Mucosa of descending colon (tissue), 3 donors: Measurements from ENCODE around the gene CLEC11A. TPM values are rescaled to one million over a fixed set of nuclear protein-coding genes. Genes with fewer than 3 reads are reported as not detected.
A peak's percentile ranks its signal among the peaks of the same experiment; 100 is the strongest.

Experiments used
- ATAC-seq: fragments of 200-7000 bp; cut with Tn5 transposase; one replicate; pipeline ENCODE4 v1.9.1; 2020; ENCODE audit warnings: mild to moderate bottlenecking, moderate library complexity
- DNase-seq, 3 donors: peaks; one replicate each; pipeline ENCODE4 v3.0.0-alpha.2; 2020
- H3K36me3 ChIP-seq: fragments of 200-600 bp; one replicate; pipeline ENCODE4 v1.8.0; 2021; ENCODE audit warnings: low read depth, mild to moderate bottlenecking
- H3K4me1 ChIP-seq: fragments of 200-600 bp; one replicate; pipeline ENCODE4 v1.8.0; 2021; ENCODE audit warnings: low read depth, mild to moderate bottlenecking
- H3K4me3 ChIP-seq: fragments of 200-600 bp; one replicate; pipeline ENCODE4 v1.8.0; 2021; ENCODE audit warnings: mild to moderate bottlenecking
- H3K9me3 ChIP-seq: fragments of 200-600 bp; one replicate; pipeline ENCODE4 v1.8.0; 2021; ENCODE audit warnings: mild to moderate bottlenecking
- intact Hi-C, 2 donors: fragments of 100-400 bp; cut with DNase I in 1 of 2; cut with micrococcal nuclease in 1 of 2; formaldehyde crosslinking; loops; one replicate each; pipeline versions ENCODE4 v1.11.0 to v1.11.1; 2022; cut with DNase I, micrococcal nuclease
- long read RNA-seq, 2 donors: library from polyadenylated mRNA; unstranded; transcript quantifications; one replicate each; pipeline ENCODE4 v2.0.0, GENCODE V29; 2019 to 2021
- total RNA-seq, 3 donors: library from RNA; stranded (reverse); fragmentation: NEBNext Ultra II Directional in 2 of 3; extraction: Animal tissue kit (Norgen Biotek cat#: 25700) in 2 of 3; gene quantifications; one replicate each; pipeline versions ENCODE4 v1.2.1 to v1.2.4, GENCODE V29; 2021 to 2023
- TF ChIP-seq, protein P1 (sequence below): fragments of 200-600 bp; IDR thresholded peaks from one replicate; pipeline ENCODE4 v1.8.0; 2022; ENCODE audit warnings: antibody characterized with exemption, mild to moderate bottlenecking
- donor health status: DM: no; HTN: no; CAD: no; lungs with moderate emphysema.
- donor health status: DM: no; HTN: no; CAD: no.
- donor health status: DM: no; HTN: yes; CAD: no.

Gene CLEC11A, protein sequence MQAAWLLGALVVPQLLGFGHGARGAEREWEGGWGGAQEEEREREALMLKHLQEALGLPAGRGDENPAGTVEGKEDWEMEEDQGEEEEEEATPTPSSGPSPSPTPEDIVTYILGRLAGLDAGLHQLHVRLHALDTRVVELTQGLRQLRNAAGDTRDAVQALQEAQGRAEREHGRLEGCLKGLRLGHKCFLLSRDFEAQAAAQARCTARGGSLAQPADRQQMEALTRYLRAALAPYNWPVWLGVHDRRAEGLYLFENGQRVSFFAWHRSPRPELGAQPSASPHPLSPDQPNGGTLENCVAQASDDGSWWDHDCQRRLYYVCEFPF
- total RNA-seq = 1 to 10 TPM; 1.4 to 7.2 (median 4.9) TPM
- long read RNA-seq, donor 1, transcript CLEC11A-201 (4 exons, 1,419 nt) = major isoform, 5 of 9 reads
- long read RNA-seq, donor 1, partial matches to known transcripts = 1 of 9 reads
- long read RNA-seq, donor 1, other reads (novel, unspliced or antisense) = 2 of 9 reads
- long read RNA-seq, donor 2, partial matches to known transcripts = 0 of 5 reads
- long read RNA-seq, donor 2, other reads (novel, unspliced or antisense) = 2 of 5 reads

DNA sequence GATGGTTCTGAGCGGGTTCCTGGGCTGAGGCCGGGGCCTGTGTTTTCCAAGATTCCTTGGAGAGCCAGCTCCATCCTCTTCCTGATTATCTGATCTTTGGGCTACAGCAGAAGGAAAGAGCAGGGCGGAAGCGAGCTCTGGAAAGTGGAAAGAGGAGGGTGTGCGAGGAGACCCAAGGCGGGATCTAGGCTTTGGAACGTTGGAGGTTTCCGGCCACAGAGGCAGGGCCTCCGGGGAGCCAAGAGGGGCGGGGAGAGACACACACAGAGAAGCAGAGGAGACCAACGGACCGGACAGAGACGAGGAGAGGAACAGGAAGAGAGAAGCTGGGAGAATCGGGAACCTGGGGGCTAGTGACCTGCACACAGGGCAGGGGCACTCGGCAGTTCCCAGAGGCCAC is at the start of gene CLEC11A:
Gene CLEC11A (plus strand): TSS at position 296 of the 400 bp plus-strand sequence. CDS start 162 bp downstream, outside the sequence.
- ATAC-seq (no peak), DNase-seq (peak; percentile 36 to 61 (median 40))
- H3K4me3 ChIP-seq = no peak within 1 kb of the TSS
- H3K9me3 ChIP-seq = no peaks in the 10 kb centered on the region
- TF ChIP-seq, protein P1, sequence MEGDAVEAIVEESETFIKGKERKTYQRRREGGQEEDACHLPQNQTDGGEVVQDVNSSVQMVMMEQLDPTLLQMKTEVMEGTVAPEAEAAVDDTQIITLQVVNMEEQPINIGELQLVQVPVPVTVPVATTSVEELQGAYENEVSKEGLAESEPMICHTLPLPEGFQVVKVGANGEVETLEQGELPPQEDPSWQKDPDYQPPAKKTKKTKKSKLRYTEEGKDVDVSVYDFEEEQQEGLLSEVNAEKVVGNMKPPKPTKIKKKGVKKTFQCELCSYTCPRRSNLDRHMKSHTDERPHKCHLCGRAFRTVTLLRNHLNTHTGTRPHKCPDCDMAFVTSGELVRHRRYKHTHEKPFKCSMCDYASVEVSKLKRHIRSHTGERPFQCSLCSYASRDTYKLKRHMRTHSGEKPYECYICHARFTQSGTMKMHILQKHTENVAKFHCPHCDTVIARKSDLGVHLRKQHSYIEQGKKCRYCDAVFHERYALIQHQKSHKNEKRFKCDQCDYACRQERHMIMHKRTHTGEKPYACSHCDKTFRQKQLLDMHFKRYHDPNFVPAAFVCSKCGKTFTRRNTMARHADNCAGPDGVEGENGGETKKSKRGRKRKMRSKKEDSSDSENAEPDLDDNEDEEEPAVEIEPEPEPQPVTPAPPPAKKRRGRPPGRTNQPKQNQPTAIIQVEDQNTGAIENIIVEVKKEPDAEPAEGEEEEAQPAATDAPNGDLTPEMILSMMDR = no peak
- H3K36me3 ChIP-seq = no peaks in the 10 kb centered on the region
- peaks cover 16% of the 10 kb centered on the region for H3K4me1 ChIP-seq
- intact Hi-C loops = no loop called here

DNA sequence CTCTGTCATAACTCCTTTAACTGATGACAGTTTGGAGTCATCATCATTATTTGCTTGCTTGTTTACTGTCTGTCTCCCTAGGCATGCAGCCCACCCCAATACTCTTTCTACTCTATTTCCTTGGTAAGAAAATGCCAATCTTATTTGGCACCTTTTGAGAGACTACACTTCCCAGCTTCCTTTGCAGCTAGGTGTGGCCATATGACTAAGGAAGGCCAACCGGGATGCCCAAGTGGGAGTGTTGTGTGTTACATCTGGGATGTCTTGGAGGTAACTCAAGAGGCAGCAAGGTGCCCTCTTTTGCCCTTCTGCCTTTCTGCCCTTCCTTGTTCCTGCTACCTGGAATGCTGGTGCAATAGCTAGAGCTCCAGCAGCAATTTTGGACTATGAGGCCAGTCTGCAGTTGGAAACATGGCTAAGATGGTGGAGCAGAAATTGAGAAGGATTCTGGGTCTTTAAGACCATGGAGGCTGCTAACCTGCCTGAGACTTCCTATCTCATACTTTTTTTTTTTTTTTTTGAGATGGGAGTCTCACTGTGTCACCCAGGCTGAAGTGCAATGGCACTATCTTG is 46.5 kb upstream of the CLEC11A start:
- ATAC-seq (no peak), DNase-seq (no peak)
- H3K4me1 ChIP-seq = no peaks in the 10 kb centered on the region
- no peaks in the 10 kb centered on the region for H3K36me3 ChIP-seq
- TF ChIP-seq, protein P1 = no peak
- intact Hi-C loops = no loop called here
- H3K4me3 ChIP-seq = no peak overlapping the region
- H3K9me3 ChIP-seq = no peaks in the 10 kb centered on the region

DNA sequence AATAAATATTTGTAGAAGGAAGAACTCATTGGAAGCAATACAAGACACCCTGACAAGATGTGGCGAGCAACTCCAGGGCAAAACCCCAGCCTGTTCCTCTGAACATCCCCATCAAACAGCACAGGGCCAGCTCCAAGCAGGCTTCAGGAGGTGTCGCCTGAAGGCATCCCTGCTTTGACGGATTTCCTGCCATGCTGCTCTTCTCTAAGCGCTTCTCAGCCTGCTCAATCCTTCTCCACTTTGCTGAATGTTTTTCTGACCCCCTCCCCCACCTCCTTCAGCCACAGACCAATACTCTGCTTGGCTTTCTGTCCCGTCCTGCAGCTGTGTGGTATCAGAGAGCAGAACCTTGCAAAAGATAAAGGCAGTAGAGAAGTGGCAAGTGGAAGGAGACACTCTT is 45.5 kb upstream of the CLEC11A start:
- intact Hi-C loops = no loop called here
- DNase-seq = no peak
- TF ChIP-seq, protein P1 = no peak
- no peak overlapping the region for H3K4me3 ChIP-seq
- no peaks in the 10 kb centered on the region for H3K9me3 ChIP-seq
- H3K4me1 ChIP-seq = no peaks in the 10 kb centered on the region
- no peaks in the 10 kb centered on the region for H3K36me3 ChIP-seq
- ATAC-seq = no peak

DNA sequence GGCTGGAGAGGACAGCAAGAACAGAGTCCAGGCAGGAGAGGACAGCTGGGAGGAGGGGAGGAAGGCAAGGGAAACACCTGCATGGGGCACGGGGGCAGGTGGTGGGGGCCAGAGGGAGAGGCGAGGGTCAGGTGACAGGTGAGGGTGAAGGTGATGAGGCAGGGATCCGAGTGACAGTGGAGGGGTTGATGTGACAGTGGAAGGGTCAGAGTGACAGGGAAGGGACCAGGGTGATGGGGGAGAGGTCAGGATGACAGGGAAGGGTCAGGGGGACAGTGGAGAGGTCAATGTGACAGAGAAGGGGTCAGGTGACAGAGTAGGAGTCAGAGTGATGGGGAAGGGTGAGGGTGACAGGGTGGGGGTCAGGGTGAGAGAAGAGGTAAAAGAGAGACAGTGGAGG is 44.8 kb upstream of the CLEC11A start:
- no peaks in the 10 kb centered on the region for H3K9me3 ChIP-seq
- intact Hi-C loops = no loop called here

More for the DNA sequence above, 44.8 kb upstream of the CLEC11A start:
- TF ChIP-seq, protein P1 = no peak
- Histone ChIP-seq H3K4me1 (no peaks in the 10 kb centered on the region), H3K4me3 (no peak overlapping the region), H3K36me3 (no peaks in the 10 kb centered on the region)
- DNase-seq = no peak
- no peak for ATAC-seq
